Trophoblast cell (in vitro differentiated cells and primary cell): Measurements from ENCODE around the gene FCHSD2.
A peak's percentile ranks its signal among the peaks of the same experiment; 100 is the strongest.

Experiments used
- DNase-seq, 2 donors: peaks; one replicate each; pipeline ENCODE4 v3.0.0-alpha.2; 2016
- H2AFZ ChIP-seq: 2 replicates; pipeline ENCODE4 v1.6.1; 2013; ENCODE audit warnings: low read length, moderate library complexity, mild to moderate bottlenecking; ENCODE audit not compliant: insufficient read depth, poor library complexity
- H2AK5ac ChIP-seq: 2 replicates; pipeline ENCODE4 v1.6.1; 2013; ENCODE audit warnings: mild to moderate bottlenecking, low read length
- H2BK120ac ChIP-seq: 2 replicates; pipeline ENCODE4 v1.6.1; 2013; ENCODE audit warnings: low read length, mild to moderate bottlenecking, moderate library complexity; ENCODE audit not compliant: insufficient read depth, poor library complexity
- H2BK12ac ChIP-seq: 2 replicates; pipeline ENCODE4 v1.6.1; 2013; ENCODE audit warnings: mild to moderate bottlenecking, low read length, moderate library complexity
- H2BK5ac ChIP-seq: 2 replicates; pipeline ENCODE4 v1.6.1; 2013; ENCODE audit warnings: low read length, low read depth, moderate library complexity, mild to moderate bottlenecking; ENCODE audit not compliant: poor library complexity
- H3K14ac ChIP-seq: 2 replicates; pipeline ENCODE4 v1.6.1; 2013; ENCODE audit warnings: mild to moderate bottlenecking, low read length
- H3K18ac ChIP-seq: 2 replicates; pipeline ENCODE4 v1.6.1; 2013; ENCODE audit warnings: mild to moderate bottlenecking, low read length
- H3K23ac ChIP-seq: 2 replicates; pipeline ENCODE4 v1.6.1; 2013; ENCODE audit warnings: low read length
- H3K27ac ChIP-seq: 2 replicates; pipeline ENCODE4 v1.5.1; 2013; ENCODE audit warnings: low read depth, mild to moderate bottlenecking, inconsistent platforms, low read length, moderate library complexity
- H3K27me3 ChIP-seq: 2 replicates; pipeline ENCODE4 v1.6.1; 2013; ENCODE audit warnings: inconsistent platforms, mild to moderate bottlenecking, low read length, moderate library complexity; ENCODE audit not compliant: insufficient read depth
- H3K36me3 ChIP-seq, 2 experiments: 1 replicate in 1 of 2; 2 replicates in 1 of 2; pipeline ENCODE4 v1.6.1; 2013; ENCODE audit warnings: low read length in 2 of 2, mild to moderate bottlenecking in 2 of 2, moderate library complexity in 1 of 2; ENCODE audit not compliant: insufficient read depth in 2 of 2, control insufficient read depth in 1 of 2
- H3K4ac ChIP-seq: 2 replicates; pipeline ENCODE4 v1.6.1; 2013; ENCODE audit warnings: low read depth, mild to moderate bottlenecking, low read length, moderate library complexity
- H3K4me1 ChIP-seq, 2 experiments: 1 replicate in 1 of 2; 2 replicates in 1 of 2; pipeline ENCODE4 v1.6.1; 2013; ENCODE audit warnings: low read length in 2 of 2, mild to moderate bottlenecking in 2 of 2, moderate library complexity in 1 of 2; ENCODE audit not compliant: insufficient read depth in 2 of 2, control insufficient read depth in 1 of 2
- H3K4me2 ChIP-seq: 2 replicates; pipeline ENCODE4 v1.6.1; 2013; ENCODE audit warnings: inconsistent platforms, mild to moderate bottlenecking, low read length, moderate library complexity
- H3K4me3 ChIP-seq: 2 replicates; pipeline ENCODE4 v1.5.1; 2013; ENCODE audit warnings: mild to moderate bottlenecking, low read depth, low read length, inconsistent platforms
- H3K79me1 ChIP-seq: one replicate; pipeline ENCODE4 v1.6.1; 2013; ENCODE audit warnings: low read length
- H3K79me2 ChIP-seq: 2 replicates; pipeline ENCODE4 v1.6.1; 2013; ENCODE audit warnings: low read length, mild to moderate bottlenecking; ENCODE audit not compliant: control insufficient read depth, insufficient read depth, poor library complexity
- H3K9ac ChIP-seq: 2 replicates; pipeline ENCODE4 v1.6.1; 2013; ENCODE audit warnings: mild to moderate bottlenecking, low read length
- H3K9me3 ChIP-seq: 2 replicates; pipeline ENCODE4 v1.6.1; 2013; ENCODE audit warnings: low read depth, mild to moderate bottlenecking, control low read depth, inconsistent platforms, low read length; ENCODE audit not compliant: insufficient read depth
- H4K12ac ChIP-seq: 2 replicates; pipeline ENCODE4 v1.6.1; 2013; ENCODE audit warnings: low read depth, mild to moderate bottlenecking, low read length, moderate library complexity
- H4K8ac ChIP-seq: 2 replicates; pipeline ENCODE4 v1.6.1; 2013; ENCODE audit warnings: low read depth, mild to moderate bottlenecking, low read length, moderate library complexity
- H4K91ac ChIP-seq: one replicate; pipeline ENCODE4 v1.6.1; 2013; ENCODE audit warnings: low read depth, mild to moderate bottlenecking, low read length, moderate library complexity
- WGBS: extraction: QIAGEN DNeasy Blood & Tissue Kit; methylation state at CpG from one replicate; pipeline ENCODE4 v1.1.7; 2013; ENCODE audit warnings: missing lambda C conversion rate; ENCODE audit not compliant: insufficient read length, insufficient coverage; ENCODE audit errors: extremely low coverage; 5-methylcytosine and 5-hydroxymethylcytosine counted together

The FCHSD2 gene

GRCh38 chr11:73091521-73092305, 50.4 kb downstream of the FCHSD2 start:
- Histone ChIP-seq H3K4me2 (no peak overlapping the region), H4K91ac (no peak overlapping the region), H4K12ac (no peak overlapping the region), H3K18ac (no peak overlapping the region), H3K9ac (no peak overlapping the region), H3K27ac (no peak overlapping the region), H2BK120ac (no peak overlapping the region), H3K36me3 (no peaks in the 10 kb centered on the region), H3K14ac (no peak overlapping the region), H3K27me3 (no peaks in the 10 kb centered on the region), H2BK5ac (no peak overlapping the region), H3K23ac (no peak overlapping the region), H3K4ac (no peak overlapping the region), H2AK5ac (no peak overlapping the region), H2AFZ (no peak overlapping the region), H3K79me1 (no peaks in the 10 kb centered on the region), H2BK12ac (no peak overlapping the region), H4K8ac (no peak overlapping the region), H3K4me3 (no peak overlapping the region), H3K79me2 (no peaks in the 10 kb centered on the region), H3K9me3 (no peaks in the 10 kb centered on the region), H3K4me1 (no peaks in the 10 kb centered on the region)
- no CpG with 5 or more reads among the region's 9 CpGs for WGBS
- DNase-seq: no peak

GRCh38 chr11:73087730-73088129, 54.4 kb downstream of the FCHSD2 start:
- H2BK120ac ChIP-seq: no peak overlapping the region
- no CpG with 5 or more reads among the region's 1 CpG for WGBS
- H2AK5ac ChIP-seq: no peak overlapping the region
- H2BK12ac ChIP-seq: no peak overlapping the region
- no peak overlapping the region for H4K8ac ChIP-seq
- no peak overlapping the region for H3K4ac ChIP-seq
- H4K91ac ChIP-seq: no peak overlapping the region
- H3K79me1 ChIP-seq: no peaks in the 10 kb centered on the region
- H3K4me1 ChIP-seq: no peaks in the 10 kb centered on the region
- DNase-seq: peak; percentile 12 to 34
- H2BK5ac ChIP-seq: no peak overlapping the region
- no peak overlapping the region for H3K4me2 ChIP-seq
- H3K14ac ChIP-seq: no peak overlapping the region
- no peaks in the 10 kb centered on the region for H3K27me3 ChIP-seq
- no peaks in the 10 kb centered on the region for H3K79me2 ChIP-seq
- H3K36me3 ChIP-seq: no peaks in the 10 kb centered on the region
- no peaks in the 10 kb centered on the region for H3K9me3 ChIP-seq
- no peak overlapping the region for H4K12ac ChIP-seq
- no peak overlapping the region for H3K18ac ChIP-seq
- H3K27ac ChIP-seq: no peak overlapping the region
- H3K9ac ChIP-seq: no peak overlapping the region
- H2AFZ ChIP-seq: no peak overlapping the region
- H3K4me3 ChIP-seq: no peak overlapping the region
- H3K23ac ChIP-seq: no peak overlapping the region

GRCh38 chr11:73085189-73085875, 56.8 kb downstream of the FCHSD2 start:
- Histone ChIP-seq H3K36me3 (no peaks in the 10 kb centered on the region), H3K23ac (no peak overlapping the region)

GRCh38 chr11:73078631-73079030, 63.5 kb downstream of the FCHSD2 start:
- no peaks in the 10 kb centered on the region for H3K27me3 ChIP-seq
- H3K9me3 ChIP-seq: no peaks in the 10 kb centered on the region
- peaks cover 0 to 2% of the 10 kb centered on the region in 2 experiments for H3K36me3 ChIP-seq
- H2BK12ac ChIP-seq: no peak overlapping the region
- no peak overlapping the region for H4K12ac ChIP-seq
- H4K8ac ChIP-seq: no peak overlapping the region
- H3K4ac ChIP-seq: no peak overlapping the region
- no peak overlapping the region for H2BK120ac ChIP-seq
- DNase-seq: no peak
- H3K4me2 ChIP-seq: no peak overlapping the region
- no peak overlapping the region for H2AFZ ChIP-seq
- WGBS: no CpG with 5 or more reads among the region's 9 CpGs
- no peak overlapping the region for H3K18ac ChIP-seq
- no peak overlapping the region for H2AK5ac ChIP-seq
- H3K27ac ChIP-seq: no peak overlapping the region
- no peaks in the 10 kb centered on the region for H3K79me2 ChIP-seq
- no peak overlapping the region for H3K14ac ChIP-seq
- no peaks in the 10 kb centered on the region for H3K79me1 ChIP-seq
- no peak overlapping the region for H2BK5ac ChIP-seq
- H4K91ac ChIP-seq: no peak overlapping the region
- no peak overlapping the region for H3K23ac ChIP-seq
- no peak overlapping the region for H3K9ac ChIP-seq
- H3K4me3 ChIP-seq: no peak overlapping the region
- H3K4me1 ChIP-seq: no peaks in the 10 kb centered on the region

More at GRCh38 chr11:73085189-73085875, 56.8 kb downstream of the FCHSD2 start:
- no peak overlapping the region for H2AFZ ChIP-seq
- no peak overlapping the region for H3K18ac ChIP-seq
- no peak overlapping the region for H3K9ac ChIP-seq
- no peak overlapping the region for H2AK5ac ChIP-seq
- no peak overlapping the region for H4K12ac ChIP-seq
- H3K79me1 ChIP-seq: no peaks in the 10 kb centered on the region
- H3K4me1 ChIP-seq: no peaks in the 10 kb centered on the region
- no peak overlapping the region for H4K91ac ChIP-seq
- no peak overlapping the region for H3K4me2 ChIP-seq
- H3K14ac ChIP-seq: no peak overlapping the region
- no peaks in the 10 kb centered on the region for H3K79me2 ChIP-seq
- H4K8ac ChIP-seq: no peak overlapping the region
- H3K4me3 ChIP-seq: no peak overlapping the region
- H2BK5ac ChIP-seq: no peak overlapping the region
- WGBS: no CpG with 5 or more reads among the region's 4 CpGs
- no peaks in the 10 kb centered on the region for H3K27me3 ChIP-seq
- no peak overlapping the region for H3K27ac ChIP-seq
- no peak overlapping the region for H2BK120ac ChIP-seq
- no peak overlapping the region for H3K4ac ChIP-seq
- DNase-seq: peak in 1 of 2 donors; percentile 11
- no peak overlapping the region for H2BK12ac ChIP-seq
- H3K9me3 ChIP-seq: no peaks in the 10 kb centered on the region
